Tibial nerve (tissue), 4 donors: ENCODE measurements around the gene UCK2.

Experiments used
- EP300 ChIP-seq, 2 donors: sonication (generic); formaldehyde crosslinking; IDR thresholded peaks; one replicate each; pipeline ENCODE4 v1.6.1; 2017; ENCODE audit warnings: antibody characterized with exemption in 2 of 2, mild to moderate bottlenecking in 1 of 2
- POLR2A ChIP-seq, 2 donors: fragments of 450-650 bp; IDR thresholded peaks; one replicate each; pipeline ENCODE4 v1.6.1; 2017; ENCODE audit warnings: antibody characterized with exemption in 2 of 2, mild to moderate bottlenecking in 2 of 2, moderate library complexity in 2 of 2
- TF ChIP-seq, protein P1 (sequence below), 5 experiments: fragments of 200-600 bp in 3 of 5; fragments of 450-650 bp in 2 of 5; sonication (generic) in 3 of 5; IDR thresholded peaks; one replicate each; pipeline ENCODE4 v1.5.1; 2016 to 2019; ENCODE audit warnings: antibody characterized with exemption in 5 of 5, mild to moderate bottlenecking in 3 of 5, moderate library complexity in 2 of 5

DNA sequence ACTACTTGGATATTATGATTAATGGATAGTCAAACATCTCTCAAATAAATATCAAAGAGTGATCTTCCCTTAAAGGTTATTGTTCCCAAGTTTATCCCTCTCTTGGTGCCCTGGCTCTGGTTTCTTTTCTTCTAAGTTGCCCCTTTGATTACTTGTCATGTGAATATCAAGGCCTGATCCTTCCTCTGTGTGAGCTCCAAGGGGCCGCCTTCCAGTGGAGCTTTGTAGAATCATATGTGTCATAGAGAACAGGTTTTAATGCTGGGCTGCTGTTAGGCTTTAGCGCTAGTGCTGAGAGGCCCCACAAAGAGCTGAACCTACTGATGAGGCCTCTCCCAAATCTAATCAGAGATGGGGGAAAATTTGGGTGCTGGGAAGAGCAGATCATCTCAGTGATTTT, 25.5 kb downstream of the UCK2 start:
- no peak for TF ChIP-seq POLR2A (IDR thresholded peaks at IDR 0.05)
- TF ChIP-seq, protein P1, sequence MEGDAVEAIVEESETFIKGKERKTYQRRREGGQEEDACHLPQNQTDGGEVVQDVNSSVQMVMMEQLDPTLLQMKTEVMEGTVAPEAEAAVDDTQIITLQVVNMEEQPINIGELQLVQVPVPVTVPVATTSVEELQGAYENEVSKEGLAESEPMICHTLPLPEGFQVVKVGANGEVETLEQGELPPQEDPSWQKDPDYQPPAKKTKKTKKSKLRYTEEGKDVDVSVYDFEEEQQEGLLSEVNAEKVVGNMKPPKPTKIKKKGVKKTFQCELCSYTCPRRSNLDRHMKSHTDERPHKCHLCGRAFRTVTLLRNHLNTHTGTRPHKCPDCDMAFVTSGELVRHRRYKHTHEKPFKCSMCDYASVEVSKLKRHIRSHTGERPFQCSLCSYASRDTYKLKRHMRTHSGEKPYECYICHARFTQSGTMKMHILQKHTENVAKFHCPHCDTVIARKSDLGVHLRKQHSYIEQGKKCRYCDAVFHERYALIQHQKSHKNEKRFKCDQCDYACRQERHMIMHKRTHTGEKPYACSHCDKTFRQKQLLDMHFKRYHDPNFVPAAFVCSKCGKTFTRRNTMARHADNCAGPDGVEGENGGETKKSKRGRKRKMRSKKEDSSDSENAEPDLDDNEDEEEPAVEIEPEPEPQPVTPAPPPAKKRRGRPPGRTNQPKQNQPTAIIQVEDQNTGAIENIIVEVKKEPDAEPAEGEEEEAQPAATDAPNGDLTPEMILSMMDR (IDR thresholded peaks at IDR 0.05): no peak
- TF ChIP-seq EP300 (IDR thresholded peaks at IDR 0.05): no peak
